WTC11 (cell line): Measurements from ENCODE around the gene PARP3. TPM values are rescaled to one million over a fixed set of nuclear protein-coding genes. Genes with fewer than 3 reads are reported as not detected.

Experiments used
- ATAC-seq: fragments of 200-7000 bp; cut with Tn5 transposase; 2 replicates; pipeline ENCODE4 v1.10.0; 2021; ENCODE audit warnings: mild to moderate bottlenecking, moderate library complexity
- CTCF ChIA-PET: fragments of 300-600 bp; sonication (Branson Sonifier 250); formaldehyde crosslinking; loops from one replicate; lab custom pipeline; 2021; ENCODE audit warnings: antibody characterized with exemption; lab: Charles Lee
- POLR2A ChIA-PET: fragments of 350-600 bp; sonication (Branson Sonifier 250); formaldehyde crosslinking; loops from one replicate; lab custom pipeline; 2021; ENCODE audit warnings: antibody characterized with exemption; lab: Charles Lee
- DNase-seq: peaks from one replicate; pipeline ENCODE4 v3.0.0; 2021; ENCODE audit warnings: low spot score
- H3K27ac Mint-ChIP-seq: 2 replicates; pipeline ENCODE4 v1.8.0; 2021; ENCODE audit warnings: mixed read lengths
- H3K27me3 Mint-ChIP-seq: 2 replicates; pipeline ENCODE4 v1.8.0; 2021; ENCODE audit warnings: low read depth, mild to moderate bottlenecking, moderate library complexity, mixed read lengths
- H3K36me3 Mint-ChIP-seq: 2 replicates; pipeline ENCODE4 v1.8.0; 2021; ENCODE audit warnings: mixed read lengths
- H3K4me1 Mint-ChIP-seq: 2 replicates; pipeline ENCODE4 v1.8.0; 2022; ENCODE audit warnings: mixed read lengths
- H3K4me3 Mint-ChIP-seq: 2 replicates; pipeline ENCODE4 v1.8.0; 2021; ENCODE audit warnings: mild to moderate bottlenecking, moderate library complexity, mixed read lengths
- H3K9me3 Mint-ChIP-seq: 2 replicates; pipeline ENCODE4 v1.8.0; 2021; ENCODE audit warnings: mixed read lengths
- AFF4 ChIP-seq: sonication (generic); formaldehyde crosslinking; IDR thresholded peaks from 2 replicates; pipeline ENCODE4 v1.8.1; 2023; ENCODE audit warnings: mild to moderate bottlenecking, missing genetic modification reagents, borderline replicate concordance
- ATF1 ChIP-seq: sonication (generic); formaldehyde crosslinking; IDR thresholded peaks from 2 replicates; pipeline ENCODE4 v1.8.1; 2023; ENCODE audit warnings: mild to moderate bottlenecking, moderate library complexity, missing genetic modification reagents
- CREB1 ChIP-seq: sonication (generic); formaldehyde crosslinking; IDR thresholded peaks from 2 replicates; pipeline ENCODE4 v1.8.0; 2023; ENCODE audit warnings: mild to moderate bottlenecking, missing genetic modification reagents
- E2F5 ChIP-seq: sonication (generic); formaldehyde crosslinking; IDR thresholded peaks from 2 replicates; pipeline ENCODE4 v1.8.1; 2022; ENCODE audit warnings: mild to moderate bottlenecking, moderate library complexity, missing genetic modification reagents
- ERG ChIP-seq: fragments of 250-450 bp; sonication (Bioruptor Pico); IDR thresholded peaks from 2 replicates; pipeline ENCODE4 v1.8.0; 2021; ENCODE audit warnings: mild to moderate bottlenecking
- FOXP1 ChIP-seq: sonication (generic); formaldehyde crosslinking; IDR thresholded peaks from 2 replicates; pipeline ENCODE4 v1.8.0; 2022; ENCODE audit warnings: missing genetic modification reagents, mild to moderate bottlenecking, moderate library complexity, borderline replicate concordance
- GABPB1 ChIP-seq: sonication (generic); formaldehyde crosslinking; IDR thresholded peaks from 2 replicates; pipeline ENCODE4 v1.8.1; 2023; ENCODE audit warnings: mild to moderate bottlenecking, missing genetic modification reagents
- GRHL2 ChIP-seq: fragments of 250-450 bp; sonication (Bioruptor Pico); IDR thresholded peaks from 2 replicates; pipeline ENCODE4 v1.8.0; 2022; ENCODE audit warnings: mild to moderate bottlenecking, moderate library complexity; ENCODE audit not compliant: insufficient replicate concordance, severe bottlenecking
- HMGXB4 ChIP-seq: sonication (generic); formaldehyde crosslinking; IDR thresholded peaks from 2 replicates; pipeline ENCODE4 v1.8.1; 2023; ENCODE audit warnings: mild to moderate bottlenecking, moderate library complexity, missing genetic modification reagents
- IRF1 ChIP-seq: sonication (generic); formaldehyde crosslinking; IDR thresholded peaks from 2 replicates; pipeline ENCODE4 v1.8.0; 2023; ENCODE audit warnings: missing genetic modification reagents
- KAT7 ChIP-seq: sonication (generic); formaldehyde crosslinking; IDR thresholded peaks from 2 replicates; pipeline ENCODE4 v1.8.1; 2023; ENCODE audit warnings: missing genetic modification reagents, mild to moderate bottlenecking, borderline replicate concordance
- MYBL2 ChIP-seq: sonication (generic); formaldehyde crosslinking; IDR thresholded peaks from 2 replicates; pipeline ENCODE4 v1.8.1; 2023; ENCODE audit warnings: mild to moderate bottlenecking, moderate library complexity, missing genetic modification reagents
- NR3C1 ChIP-seq: sonication (generic); formaldehyde crosslinking; conservative IDR thresholded peaks from 2 replicates; pipeline ENCODE4 v1.8.1; 2023; ENCODE audit warnings: low read depth, mild to moderate bottlenecking, missing genetic modification reagents
- OVOL2 ChIP-seq: fragments of 250-450 bp; sonication (Bioruptor Pico); IDR thresholded peaks from 2 replicates; pipeline ENCODE4 v1.9.0; 2021; ENCODE audit warnings: mild to moderate bottlenecking, borderline replicate concordance
- RELA ChIP-seq: sonication (generic); formaldehyde crosslinking; IDR thresholded peaks from 2 replicates; pipeline ENCODE4 v1.8.1; 2022; ENCODE audit warnings: missing genetic modification reagents, mild to moderate bottlenecking, borderline replicate concordance
- RORB ChIP-seq: fragments of 250-450 bp; sonication (Bioruptor Pico); IDR thresholded peaks from 2 replicates; pipeline ENCODE4 v1.9.0; 2021; ENCODE audit warnings: mild to moderate bottlenecking
- SOX15 ChIP-seq: fragments of 250-450 bp; sonication (Bioruptor Pico); IDR thresholded peaks from 2 replicates; pipeline ENCODE4 v1.9.0; 2021; ENCODE audit warnings: mild to moderate bottlenecking
- TEAD4 ChIP-seq: sonication (generic); formaldehyde crosslinking; IDR thresholded peaks from 2 replicates; pipeline ENCODE4 v1.8.0; 2022; ENCODE audit warnings: mild to moderate bottlenecking, missing genetic modification reagents
- ZBTB43 ChIP-seq: sonication (generic); formaldehyde crosslinking; IDR thresholded peaks from 2 replicates; pipeline ENCODE4 v1.8.1; 2023; ENCODE audit warnings: mild to moderate bottlenecking, missing genetic modification reagents
- ZMAT4 ChIP-seq: fragments of 250-450 bp; sonication (Bioruptor Pico); IDR thresholded peaks from 2 replicates; pipeline ENCODE4 v1.9.0; 2021; ENCODE audit warnings: mild to moderate bottlenecking
- ZNF138 ChIP-seq: sonication (generic); formaldehyde crosslinking; conservative IDR thresholded peaks from 2 replicates; pipeline ENCODE4 v1.8.1; 2022; ENCODE audit warnings: mild to moderate bottlenecking, moderate library complexity, missing genetic modification reagents
- ZNF219 ChIP-seq: sonication (generic); formaldehyde crosslinking; IDR thresholded peaks from 2 replicates; pipeline ENCODE4 v1.8.0; 2023; ENCODE audit warnings: missing genetic modification reagents, mild to moderate bottlenecking, borderline replicate concordance
- ZNF232 ChIP-seq: sonication (generic); formaldehyde crosslinking; IDR thresholded peaks from 2 replicates; pipeline ENCODE4 v1.8.0; 2022; ENCODE audit warnings: mild to moderate bottlenecking, missing genetic modification reagents
- ZNF671 ChIP-seq: fragments of 250-450 bp; sonication (Bioruptor Pico); IDR thresholded peaks from 2 replicates; pipeline ENCODE4 v1.8.0; 2021; ENCODE audit warnings: mild to moderate bottlenecking
- total RNA-seq: library from RNA; stranded (reverse); gene quantifications from 3 replicates; pipeline ENCODE4 v1.2.3, GENCODE V29; 2021

PARP3 gene
- total RNA-seq, 1 experiment from 2014 or later, result 2.9 TPM

- Mint-ChIP-seq H3K27me3 (no peaks in the 10 kb centered on the region; the same call in 1 of the 2 replicates), H3K4me3 (peak overlapping the region; percentile 91), H3K9me3 (no peaks in the 10 kb centered on the region), H3K36me3 (peaks cover 30% of the 10 kb centered on the region), H3K4me1 (peaks cover 17% of the 10 kb centered on the region), H3K27ac (no peak overlapping the region)
- ATAC-seq (peak; percentile 2), DNase-seq (no peak)
- TF ChIP-seq MYBL2 (CRISPR knock-in tag) (no peak), ZNF219 (CRISPR knock-in tag) (no peak), HMGXB4 (CRISPR knock-in tag) (no peak), RORB (no peak), AFF4 (CRISPR knock-in tag) (no peak), RELA (no peak), KAT7 (no peak), SOX15 (no peak), GRHL2 (CRISPR knock-in tag) (no peak), FOXP1 (CRISPR knock-in tag) (no peak), ZNF232 (CRISPR knock-in tag) (no peak), IRF1 (CRISPR knock-in tag) (no peak), E2F5 (no peak)
- ChIA-PET POLR2A (interaction anchor here (1.0 to 2.5 kb wide), 3 partner anchors 12 to 41 kb away, joined by 3 to 19 read pairs (median 5); partner anchors contain the start of genes ACY1 and PCBP4), CTCF (interaction anchor here (0.6 to 3.4 kb wide), 40 partner anchors 11 to 879 kb away, joined by 3 to 49 read pairs (median 5); partner anchors contain the start of genes ABHD14A, ABHD14B, ACY1 and DUSP7)
These were observed 733 bp upstream of the PARP3 start for GRCh38 chr3:51941463-51941797.

- peaks cover 19% of the 10 kb centered on the region for H3K36me3 Mint-ChIP-seq
- H3K27ac Mint-ChIP-seq, result no peak overlapping the region
- peaks cover 17% of the 10 kb centered on the region for H3K4me1 Mint-ChIP-seq
- no peaks in the 10 kb centered on the region; the same call in 1 of the 2 replicates for H3K27me3 Mint-ChIP-seq
- ChIA-PET CTCF (interaction anchor here (0.6 to 3.4 kb wide), 13 partner anchors 12 to 233 kb away, joined by 3 to 49 read pairs (median 7); partner anchors contain the start of genes ABHD14A, ABHD14B, ACY1 and GPR62), POLR2A (interaction anchor here (1.3 to 2.5 kb wide), 2 partner anchors 26 to 49 kb away, joined by 4 to 19 read pairs; partner anchors contain the start of gene PCBP4)
- peak overlapping the region; percentile 91 for H3K4me3 Mint-ChIP-seq
- ATAC-seq (no peak), DNase-seq (peak; percentile 11)
- no peaks in the 10 kb centered on the region for H3K9me3 Mint-ChIP-seq
- TF ChIP-seq GABPB1 (peak; percentile 69), IRF1 (CRISPR knock-in tag) (no peak), ATF1 (CRISPR knock-in tag) (no peak), ERG (no peak), TEAD4 (CRISPR knock-in tag) (no peak), NR3C1 (no peak), ZNF138 (CRISPR knock-in tag) (no peak), ZNF671 (no peak), CREB1 (CRISPR knock-in tag) (no peak), OVOL2 (CRISPR knock-in tag) (no peak), ZBTB43 (CRISPR knock-in tag) (peak; percentile 6; the same call in 1 of the 2 replicates), ZMAT4 (CRISPR knock-in tag) (no peak)
These were observed 664 bp downstream of the PARP3 start for GRCh38 chr3:51942603-51943450.
